Right lobe of liver (tissue), 6 donors: ENCODE measurements around the gene TRIOBP. TPM values are rescaled to one million over a fixed set of nuclear protein-coding genes. Genes with fewer than 3 reads are reported as not detected.

Source experiments
- ATAC-seq, 4 donors: fragments of 200-7000 bp; cut with Tn5 transposase; one replicate each; pipeline ENCODE4 v1.9.1; 2020; ENCODE audit warnings: mild to moderate bottlenecking in 4 of 4, moderate library complexity in 4 of 4
- DNase-seq, 3 donors: peaks; one replicate each; pipeline ENCODE4 v3.0.0-alpha.2; 2020
- H3K27ac ChIP-seq, 3 donors: fragments of 200-600 bp; one replicate each; pipeline ENCODE4 v1.8.0; 2022
- H3K27me3 ChIP-seq, 2 donors: fragments of 200-600 bp; one replicate each; pipeline ENCODE4 v1.8.0; 2022
- H3K36me3 ChIP-seq, 4 donors: fragments of 200-600 bp; sonication (generic) in 1 of 4; one replicate each; pipeline versions ENCODE4 v1.5.1 to v1.8.0; 2017 to 2022; ENCODE audit warnings: control low read depth in 1 of 4
- H3K4me1 ChIP-seq, 4 donors: fragments of 200-600 bp; sonication (generic) in 1 of 4; one replicate each; pipeline versions ENCODE4 v1.5.1 to v1.8.0; 2017 to 2022; ENCODE audit warnings: control low read depth in 1 of 4
- H3K4me3 ChIP-seq, 3 donors: fragments of 200-600 bp; one replicate each; pipeline ENCODE4 v1.8.0; 2022
- H3K9me3 ChIP-seq, 4 donors: fragments of 200-600 bp; sonication (generic) in 1 of 4; one replicate each; pipeline versions ENCODE4 v1.5.1 to v1.8.0; 2017 to 2022; ENCODE audit warnings: control low read depth in 1 of 4
- POLR2A ChIP-seq: fragments of 450-650 bp; IDR thresholded peaks from one replicate; pipeline ENCODE4 v1.6.1; 2017; ENCODE audit warnings: antibody characterized with exemption, mild to moderate bottlenecking
- whole genome bisulfite sequencing: methylation state at CpG from one replicate; pipeline ENCODE4 v1.1.6; 2018; ENCODE audit warnings: low coverage, low lambda C conversion rate; ENCODE audit not compliant: insufficient coverage; ENCODE audit errors: missing lambda C conversion rate; 5-methylcytosine and 5-hydroxymethylcytosine counted together
- intact Hi-C, 2 donors: fragments of 100-400 bp; cut with DNase I; formaldehyde crosslinking; loops; one replicate each; pipeline versions ENCODE4 v1.11.2 to v1.14.1; 2022
- total RNA-seq, 6 experiments: library from RNA; depleted of rRNA in 2 of 6; stranded (reverse); fragments of >200 nt in 2 of 6; fragmentation: NEBNext Ultra II Directional in 3 of 6; extraction: Animal tissue kit (Norgen Biotek cat#: 25700) in 3 of 6; gene quantifications; one replicate each; pipeline versions ENCODE4 v1.1.0 to v1.2.4, GENCODE V29; 2016 to 2023
- TF ChIP-seq, protein P1 (sequence below), 4 donors: fragments of 200-600 bp in 3 of 4; fragments of 450-650 bp in 1 of 4; IDR thresholded peaks; one replicate each; pipeline versions ENCODE4 v1.5.1 to v1.8.0; 2016 to 2022; ENCODE audit warnings: antibody characterized with exemption in 4 of 4, mild to moderate bottlenecking in 2 of 4
- donor health status: DM: no; HTN: yes; CAD: no.
- donor health status: DM: no; HTN: no; CAD: no.
- donor health status: DM: no; HTN: no; CAD: no.
- donor health status: DM: no; HTN: yes; CAD: no.
- donor health status: DM: no; HTN: yes; CAD: no.

TRIOBP gene
- total RNA-seq, 6 experiments from 2014 or later, result 11.7 to 22.8 (median 20.7) TPM

GRCh38 chr22:37680191-37680851, 16.5 kb upstream of the TRIOBP start:
- no peak for ATAC-seq
- Histone ChIP-seq H3K4me3 (no peak overlapping the region), H3K4me1 (peaks cover 0 to 33% (median 9%) of the 10 kb centered on the region in 4 donors), H3K27ac (no peak overlapping the region), H3K27me3 (no peaks in the 10 kb centered on the region), H3K9me3 (no peaks in the 10 kb centered on the region), H3K36me3 (no peaks in the 10 kb centered on the region)
- 87% methylated on average over 7 of the region's 7 CpGs for WGBS
- TF ChIP-seq, protein P1, sequence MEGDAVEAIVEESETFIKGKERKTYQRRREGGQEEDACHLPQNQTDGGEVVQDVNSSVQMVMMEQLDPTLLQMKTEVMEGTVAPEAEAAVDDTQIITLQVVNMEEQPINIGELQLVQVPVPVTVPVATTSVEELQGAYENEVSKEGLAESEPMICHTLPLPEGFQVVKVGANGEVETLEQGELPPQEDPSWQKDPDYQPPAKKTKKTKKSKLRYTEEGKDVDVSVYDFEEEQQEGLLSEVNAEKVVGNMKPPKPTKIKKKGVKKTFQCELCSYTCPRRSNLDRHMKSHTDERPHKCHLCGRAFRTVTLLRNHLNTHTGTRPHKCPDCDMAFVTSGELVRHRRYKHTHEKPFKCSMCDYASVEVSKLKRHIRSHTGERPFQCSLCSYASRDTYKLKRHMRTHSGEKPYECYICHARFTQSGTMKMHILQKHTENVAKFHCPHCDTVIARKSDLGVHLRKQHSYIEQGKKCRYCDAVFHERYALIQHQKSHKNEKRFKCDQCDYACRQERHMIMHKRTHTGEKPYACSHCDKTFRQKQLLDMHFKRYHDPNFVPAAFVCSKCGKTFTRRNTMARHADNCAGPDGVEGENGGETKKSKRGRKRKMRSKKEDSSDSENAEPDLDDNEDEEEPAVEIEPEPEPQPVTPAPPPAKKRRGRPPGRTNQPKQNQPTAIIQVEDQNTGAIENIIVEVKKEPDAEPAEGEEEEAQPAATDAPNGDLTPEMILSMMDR (IDR thresholded peaks at IDR 0.05), result no peak
- TF ChIP-seq POLR2A, result no peak
- no peak for DNase-seq
- intact Hi-C loops, result loop anchor here in 1 of 2 donors (5.0 to 10.0 kb wide), 2 partner anchors 38 to 54 kb away; no protein-coding TSS in a partner anchor

DNA sequence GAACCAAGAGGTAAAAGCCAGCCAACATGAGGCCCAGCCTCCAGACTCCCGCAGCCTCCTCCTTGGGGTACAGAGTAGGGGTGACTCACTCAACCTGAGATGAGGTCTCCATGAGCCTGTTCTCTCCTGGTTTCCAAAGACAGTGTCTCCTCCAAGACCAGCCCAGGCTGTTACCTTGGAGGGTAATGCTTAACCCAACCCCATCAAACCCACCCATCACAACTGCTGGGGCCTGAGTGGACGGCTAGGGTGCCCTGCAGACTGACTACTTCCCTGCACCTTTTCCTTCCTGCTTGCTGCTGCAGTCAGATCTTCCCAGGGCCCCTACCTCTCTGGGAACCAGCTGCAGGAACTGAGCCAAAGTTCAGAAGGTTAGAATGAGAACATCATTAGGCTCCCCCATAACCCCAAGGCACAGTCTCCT, 15.8 kb upstream of the TRIOBP start:
- Histone ChIP-seq H3K4me1 (peaks cover 0 to 33% (median 8%) of the 10 kb centered on the region in 4 donors), H3K27ac (no peak overlapping the region)
- no peak for ATAC-seq

DNA sequence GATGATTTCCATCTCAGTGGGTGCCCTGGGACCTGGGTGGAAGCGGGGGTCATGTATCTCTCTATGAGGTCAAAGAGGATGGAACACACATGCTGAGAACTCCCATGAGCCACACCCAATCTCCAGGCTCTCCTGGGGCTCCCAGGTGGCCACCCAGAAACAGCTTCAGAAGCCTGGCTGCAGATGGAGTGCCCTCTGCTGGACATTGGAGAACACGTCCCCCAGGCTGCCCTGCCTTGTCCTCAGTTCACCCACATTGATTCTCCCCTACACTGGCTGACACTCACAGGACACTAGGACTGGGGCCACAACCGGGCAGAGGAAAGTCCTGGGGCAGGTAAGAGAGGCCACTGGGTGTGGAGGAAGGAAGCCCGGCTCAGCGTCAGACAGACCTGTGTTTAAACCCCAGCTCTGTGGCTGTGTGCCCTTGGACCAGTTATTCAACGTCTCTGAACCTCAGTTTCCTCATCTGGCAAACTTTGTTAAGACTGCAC, 15.2 kb upstream of the TRIOBP start:
- TF ChIP-seq, protein P1 (IDR thresholded peaks at IDR 0.05), result peak; percentile 89 to 91 (median 90)
- TF ChIP-seq POLR2A, result no peak
- no peaks in the 10 kb centered on the region for H3K9me3 ChIP-seq
- no CpG with 5 or more reads among the region's 6 CpGs for WGBS
- H3K27ac ChIP-seq, result no peak overlapping the region
- DNase-seq, result peak; percentile 66 to 87 (median 85)
- no peaks in the 10 kb centered on the region for H3K36me3 ChIP-seq
- H3K4me3 ChIP-seq, result no peak overlapping the region
- ATAC-seq, result peak; percentile 59 to 83 (median 75)
- H3K4me1 ChIP-seq, result peaks cover 0 to 28% (median 8%) of the 10 kb centered on the region in 4 donors
- H3K27me3 ChIP-seq, result no peaks in the 10 kb centered on the region
- intact Hi-C loops, result loop anchor here in 1 of 2 donors (5.0 to 10.0 kb wide), 2 partner anchors 39 to 53 kb away; no protein-coding TSS in a partner anchor

More for the DNA sequence above, 15.8 kb upstream of the TRIOBP start:
- H3K27me3 ChIP-seq, result no peaks in the 10 kb centered on the region
- WGBS, result no CpG with 5 or more reads among the region's 2 CpGs
- intact Hi-C loops, result loop anchor here in 1 of 2 donors (5.0 to 10.0 kb wide), 2 partner anchors 39 to 54 kb away; no protein-coding TSS in a partner anchor
- no peak for DNase-seq
- H3K4me3 ChIP-seq, result no peak overlapping the region
- H3K9me3 ChIP-seq, result no peaks in the 10 kb centered on the region
- no peak for TF ChIP-seq POLR2A
- TF ChIP-seq, protein P1 (IDR thresholded peaks at IDR 0.05), result no peak
- H3K36me3 ChIP-seq, result no peaks in the 10 kb centered on the region

- Histone ChIP-seq H3K27me3 (no peaks in the 10 kb centered on the region), H3K36me3 (peaks cover 0 to 15% (median 2%) of the 10 kb centered on the region in 4 donors), H3K9me3 (no peaks in the 10 kb centered on the region), H3K27ac (peak overlapping the region in 2 of 3 donors; percentile 31 to 51), H3K4me3 (no peak overlapping the region), H3K4me1 (peaks cover 0 to 29% (median 13%) of the 10 kb centered on the region in 4 donors)
- 49% methylated on average over 16 of the region's 16 CpGs for WGBS
- TF ChIP-seq POLR2A, result no peak
- TF ChIP-seq, protein P1 (IDR thresholded peaks at IDR 0.05), result no peak
- DNase-seq, result peak in 2 of 3 donors; percentile 65 to 79
- intact Hi-C loops, result loop anchor here in 1 of 2 donors (5.0 to 10.0 kb wide), 2 partner anchors 43 to 50 kb away; no protein-coding TSS in a partner anchor
- ATAC-seq, result peak; percentile 30 to 62 (median 51)
Measured at GRCh38 chr22:37684803-37685615, 11.8 kb upstream of the TRIOBP start.
